ENCODE results near the gene UTP14A. TPM values are rescaled to one million over a fixed set of nuclear protein-coding genes. Genes with fewer than 3 reads are reported as not detected.
A peak's percentile ranks its signal among the peaks of the same experiment; 100 is the strongest.

Gene UTP14A
- total and polyA plus RNA-seq, 2 of the 13 experiments (the other 11 are each of a cell fraction or from before 2014, with no cell fraction given), result 7.4 to 19.0 TPM

DNA sequence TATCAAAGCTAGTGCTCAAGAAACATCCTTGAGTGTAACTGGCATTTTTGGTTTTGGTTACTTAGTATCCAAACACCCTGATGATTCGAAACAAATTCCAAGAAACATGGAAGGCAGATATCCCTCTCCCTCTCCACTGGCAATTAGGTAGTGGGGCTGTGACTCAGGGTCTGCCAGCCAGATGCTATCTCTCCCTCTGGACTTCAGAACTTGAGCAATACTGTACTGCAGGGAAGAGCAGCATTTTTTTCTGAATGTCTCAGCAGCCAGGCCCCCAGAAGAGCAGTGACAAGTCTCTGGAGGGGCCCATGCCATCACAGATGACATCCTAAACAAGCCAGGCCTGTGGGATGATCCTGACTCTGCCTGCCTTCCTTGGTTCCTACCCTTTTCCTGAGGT is 39.2 kb downstream of the UTP14A start:
- no peak for DNase-seq (ENCODE audit: low spot score)
- no peak for FAIRE-seq

More for the DNA sequence above, 39.2 kb downstream of the UTP14A start:
- H3K4me2 ChIP-seq (ENCODE audit: low read depth, low read length), result no peak overlapping the region
- ATAC-seq, result peak; percentile 29; the same call in 1 of the 3 replicates
- H3K9me3 ChIP-seq (ENCODE audit: low read length), result no peaks in the 10 kb centered on the region
- H3K79me2 ChIP-seq (ENCODE audit: insufficient read depth, low read length), result no peaks in the 10 kb centered on the region
- no peaks in the 10 kb centered on the region for H3K36me3 ChIP-seq (replicated peaks in 1 of 2; ENCODE audit: control insufficient read depth in 1 of 2, insufficient read depth in 2 of 2, low read length in 2 of 2)
- H3K27me3 ChIP-seq (ENCODE audit: control insufficient read depth in 1 of 2, insufficient read depth in 2 of 2, low read length in 2 of 2), result no peaks in the 10 kb centered on the region
- intact Hi-C loops (cut with micrococcal nuclease; ENCODE audit: unreplicated experiment) (no loop called here), in situ Hi-C loops (cut with HindIII; ENCODE audit: extremely low pct_ligation_motif_present, low pct_unique_long_range_greater_than_20kb) (no loop called here)
- WGBS (ENCODE audit: low lambda C conversion rate), result 0% methylated on average over 1 of the region's 1 CpG
- H3K27ac ChIP-seq (ENCODE audit: extremely low read length, insufficient read depth, low read length), result no peak overlapping the region
- ChIA-PET CTCF (ENCODE audit: low intra/inter-chr PET ratio, low total read pairs) (no interaction called here), POLR2A (no interaction called here)
- no peak overlapping the region for H2AFZ ChIP-seq (ENCODE audit: low read length)
- no peak for TF ChIP-seq HOXD1 (CRISPR knock-in tag; IDR thresholded peaks at IDR 0.05)
- no peak for TF ChIP-seq ZKSCAN8 (CRISPR knock-in tag; IDR thresholded peaks at IDR 0.05; ENCODE audit: borderline replicate concordance)
- TF ChIP-seq SAFB2 (CRISPR knock-in tag; IDR thresholded peaks at IDR 0.05; ENCODE audit: borderline replicate concordance, low read depth), result no peak
- TF ChIP-seq ZNF788 (CRISPR knock-in tag; IDR thresholded peaks at IDR 0.05; ENCODE audit: borderline replicate concordance), result no peak
- TF ChIP-seq SSRP1 (CRISPR knock-in tag; IDR thresholded peaks at IDR 0.05), result no peak
- TF ChIP-seq ZNF441 (CRISPR knock-in tag; IDR thresholded peaks at IDR 0.05; ENCODE audit: borderline replicate concordance), result no peak
- no peak for TF ChIP-seq GPN1 (CRISPR knock-in tag; IDR thresholded peaks at IDR 0.05; ENCODE audit: borderline replicate concordance)
- TF ChIP-seq, protein P1, sequence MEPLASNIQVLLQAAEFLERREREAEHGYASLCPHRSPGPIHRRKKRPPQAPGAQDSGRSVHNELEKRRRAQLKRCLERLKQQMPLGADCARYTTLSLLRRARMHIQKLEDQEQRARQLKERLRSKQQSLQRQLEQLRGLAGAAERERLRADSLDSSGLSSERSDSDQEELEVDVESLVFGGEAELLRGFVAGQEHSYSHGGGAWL (CRISPR knock-in tag; IDR thresholded peaks at IDR 0.05), result no peak
- TF ChIP-seq, protein P2, sequence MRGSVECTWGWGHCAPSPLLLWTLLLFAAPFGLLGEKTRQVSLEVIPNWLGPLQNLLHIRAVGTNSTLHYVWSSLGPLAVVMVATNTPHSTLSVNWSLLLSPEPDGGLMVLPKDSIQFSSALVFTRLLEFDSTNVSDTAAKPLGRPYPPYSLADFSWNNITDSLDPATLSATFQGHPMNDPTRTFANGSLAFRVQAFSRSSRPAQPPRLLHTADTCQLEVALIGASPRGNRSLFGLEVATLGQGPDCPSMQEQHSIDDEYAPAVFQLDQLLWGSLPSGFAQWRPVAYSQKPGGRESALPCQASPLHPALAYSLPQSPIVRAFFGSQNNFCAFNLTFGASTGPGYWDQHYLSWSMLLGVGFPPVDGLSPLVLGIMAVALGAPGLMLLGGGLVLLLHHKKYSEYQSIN (CRISPR knock-in tag; IDR thresholded peaks at IDR 0.05; ENCODE audit: borderline replicate concordance), result no peak
- no peak for TF ChIP-seq MIER3 (CRISPR knock-in tag; IDR thresholded peaks at IDR 0.05; ENCODE audit: borderline replicate concordance)
- TF ChIP-seq, protein P3, sequence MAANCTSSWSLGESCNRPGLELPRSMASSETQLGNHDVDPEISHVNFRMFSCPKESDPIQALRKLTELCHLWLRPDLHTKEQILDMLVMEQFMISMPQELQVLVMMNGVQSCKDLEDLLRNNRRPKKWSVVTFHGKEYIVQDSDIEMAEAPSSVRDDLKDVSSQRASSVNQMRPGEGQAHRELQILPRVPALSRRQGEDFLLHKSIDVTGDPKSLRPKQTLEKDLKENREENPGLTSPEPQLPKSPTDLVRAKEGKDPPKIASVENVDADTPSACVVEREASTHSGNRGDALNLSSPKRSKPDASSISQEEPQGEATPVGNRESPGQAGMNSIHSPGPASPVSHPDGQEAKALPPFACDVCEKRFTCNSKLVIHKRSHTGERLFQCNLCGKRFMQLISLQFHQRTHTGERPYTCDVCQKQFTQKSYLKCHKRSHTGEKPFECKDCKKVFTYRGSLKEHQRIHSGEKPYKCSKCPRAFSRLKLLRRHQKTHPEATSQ (CRISPR knock-in tag; IDR thresholded peaks at IDR 0.05; ENCODE audit: borderline replicate concordance), result no peak
- TF ChIP-seq, protein P4, sequence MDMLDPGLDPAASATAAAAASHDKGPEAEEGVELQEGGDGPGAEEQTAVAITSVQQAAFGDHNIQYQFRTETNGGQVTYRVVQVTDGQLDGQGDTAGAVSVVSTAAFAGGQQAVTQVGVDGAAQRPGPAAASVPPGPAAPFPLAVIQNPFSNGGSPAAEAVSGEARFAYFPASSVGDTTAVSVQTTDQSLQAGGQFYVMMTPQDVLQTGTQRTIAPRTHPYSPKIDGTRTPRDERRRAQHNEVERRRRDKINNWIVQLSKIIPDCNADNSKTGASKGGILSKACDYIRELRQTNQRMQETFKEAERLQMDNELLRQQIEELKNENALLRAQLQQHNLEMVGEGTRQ (IDR thresholded peaks at IDR 0.05; ENCODE audit: low read depth, low read length), result no peak
- TF ChIP-seq, protein P4 (CRISPR knock-in tag; IDR thresholded peaks at IDR 0.05; ENCODE audit: borderline replicate concordance), result no peak
- no peaks in the 10 kb centered on the region for H3K4me1 ChIP-seq (ENCODE audit: insufficient read depth, low read length)
- no peak overlapping the region for H3K4me3 ChIP-seq (replicated peaks in 1 of 3; ENCODE audit: insufficient read depth in 1 of 3, low read depth in 2 of 3, low read length in 3 of 3)
- H3K9ac ChIP-seq (ENCODE audit: insufficient read depth, low read depth, low read length), result no peak overlapping the region
- no TSS peak for BruUV-seq (replicated peaks)
- H4K20me1 ChIP-seq (ENCODE audit: insufficient read depth, low read length), result no peaks in the 10 kb centered on the region

All from HepG2 (cell line).